WTC11 (cell line): Measurements from ENCODE around the gene PPP4R4. TPM values are rescaled to one million over a fixed set of nuclear protein-coding genes. Genes with fewer than 3 reads are reported as not detected.

Source experiments
- total RNA-seq: library from RNA; stranded (reverse); gene quantifications from 3 replicates; pipeline ENCODE4 v1.2.3, GENCODE V29; 2021

The PPP4R4 gene
- total RNA-seq, 1 experiment from 2014 or later: 9.6 TPM

Other genes with a start within 250 kb of the PPP4R4 start
- gene FAM181A, start 247.0 kb upstream of the PPP4R4 start, total RNA-seq: not detected in 3 replicates
- gene ASB2, start 197.8 kb upstream of the PPP4R4 start, total RNA-seq: 0.37 to 0.73 TPM (median 0.71 TPM) in 3 replicates
- not detected in 3 replicates for gene CCDC197, start 177.0 kb upstream of the PPP4R4 start, total RNA-seq
- 3.5 to 4.5 TPM (median 3.9 TPM) in 3 replicates for gene OTUB2, start 148.0 kb upstream of the PPP4R4 start, total RNA-seq
- gene DDX24, start 93.1 kb upstream of the PPP4R4 start, total RNA-seq: 137 to 174 TPM (median 140 TPM) in 3 replicates
- gene IFI27L1, start 93.0 kb upstream of the PPP4R4 start, total RNA-seq: 27.6 to 34.1 TPM (median 32.3 TPM) in 3 replicates
- gene IFI27, start 63.6 kb upstream of the PPP4R4 start, total RNA-seq: 1.8 to 3.2 TPM (median 2.4 TPM) in 3 replicates
- 22.1 to 37.2 TPM (median 35.5 TPM) in 3 replicates for gene IFI27L2, start 44.7 kb upstream of the PPP4R4 start, total RNA-seq
- 0.04 TPM in 1 of 3 replicates, not detected in the others for gene SERPINA10, start 118.9 kb downstream of the PPP4R4 start, total RNA-seq
- gene SERPINA6, start 149.0 kb downstream of the PPP4R4 start, total RNA-seq: 0.15 TPM in 1 of 3 replicates, not detected in the others
- not detected in 3 replicates for gene SERPINA2, start 192.4 kb downstream of the PPP4R4 start, total RNA-seq
- gene SERPINA1, start 214.3 kb downstream of the PPP4R4 start, total RNA-seq: 5.1 to 7.2 TPM (median 6.8 TPM) in 3 replicates